Karpas-422 (cell line): Measurements from ENCODE around the gene SVOPL. TPM values are rescaled to one million over a fixed set of nuclear protein-coding genes. Genes with fewer than 3 reads are reported as not detected.
"Not testable (repeated sequence)": the region's sequence is repeated elsewhere in the genome, so short reads cannot be mapped to it uniquely, and the experiment has no call there.

Experiments used
- DNase-seq: peaks from one replicate; pipeline ENCODE4 v3.0.0-alpha.2; 2015
- H2AFZ ChIP-seq: fragments of 200-600 bp; sonication (generic); 2 replicates; pipeline ENCODE4 v1.6.1; 2014; ENCODE audit warnings: antibody characterized with exemption, low read length, mixed read lengths
- H3K27ac ChIP-seq: fragments of 200-600 bp; sonication (generic); 2 replicates; pipeline ENCODE4 v1.5.1; 2014; ENCODE audit warnings: mild to moderate bottlenecking, low read length, moderate library complexity
- H3K27me3 ChIP-seq: fragments of 200-600 bp; sonication (generic); 2 replicates; pipeline ENCODE4 v1.6.1; 2014; ENCODE audit warnings: low read length, mixed read lengths
- H3K36me3 ChIP-seq: fragments of 200-600 bp; sonication (generic); 2 replicates; pipeline ENCODE4 v1.6.1; 2014; ENCODE audit warnings: low read length, mixed read lengths; ENCODE audit not compliant: insufficient read depth
- H3K4me1 ChIP-seq: fragments of 200-600 bp; sonication (generic); 2 replicates; pipeline ENCODE4 v1.6.1; 2014; ENCODE audit warnings: mild to moderate bottlenecking, low read length, mixed read lengths
- H3K4me2 ChIP-seq: fragments of 200-600 bp; sonication (generic); 2 replicates; pipeline ENCODE4 v1.6.1; 2014; ENCODE audit warnings: low read length, low read depth, mild to moderate bottlenecking; ENCODE audit not compliant: poor library complexity, severe bottlenecking
- H3K4me3 ChIP-seq: fragments of 200-600 bp; sonication (generic); 2 replicates; pipeline ENCODE4 v1.5.1; 2014; ENCODE audit warnings: mild to moderate bottlenecking, antibody characterized with exemption, low read length, mixed read lengths
- H3K79me2 ChIP-seq: fragments of 200-600 bp; sonication (generic); 2 replicates; pipeline ENCODE4 v1.6.1; 2014; ENCODE audit warnings: mild to moderate bottlenecking, low read length, mixed read lengths
- H3K9ac ChIP-seq: fragments of 200-600 bp; sonication (generic); 2 replicates; pipeline ENCODE4 v1.6.0; 2014; ENCODE audit warnings: low read length
- H3K9me2 ChIP-seq: fragments of 200-600 bp; sonication (generic), shearing (Covaris generic); replicated peaks from 2 replicates; pipeline ENCODE4 v1.6.0; 2014; ENCODE audit warnings: mild to moderate bottlenecking, low read length, moderate library complexity; ENCODE audit not compliant: insufficient read depth
- H3K9me3 ChIP-seq: fragments of 300-700, 200-600 bp; sonication (generic); 2 replicates; pipeline ENCODE4 v1.6.1; 2014; ENCODE audit warnings: low read length, mixed read lengths
- H4K20me1 ChIP-seq: fragments of 200-600 bp; sonication (generic); 2 replicates; pipeline ENCODE4 v1.6.1; 2014; ENCODE audit warnings: mild to moderate bottlenecking, antibody characterized with exemption, low read length, low read depth; ENCODE audit not compliant: insufficient read depth
- total RNA-seq: library from RNA; depleted of rRNA; stranded (reverse); fragments of >200 nt; shearing (Covaris generic); gene quantifications from 2 replicates; pipeline ENCODE4 v1.2.3, GENCODE V29; 2014; ENCODE audit warnings: low replicate concordance

Gene SVOPL
- total RNA-seq, 1 experiment from 2014 or later = not detected

DNA sequence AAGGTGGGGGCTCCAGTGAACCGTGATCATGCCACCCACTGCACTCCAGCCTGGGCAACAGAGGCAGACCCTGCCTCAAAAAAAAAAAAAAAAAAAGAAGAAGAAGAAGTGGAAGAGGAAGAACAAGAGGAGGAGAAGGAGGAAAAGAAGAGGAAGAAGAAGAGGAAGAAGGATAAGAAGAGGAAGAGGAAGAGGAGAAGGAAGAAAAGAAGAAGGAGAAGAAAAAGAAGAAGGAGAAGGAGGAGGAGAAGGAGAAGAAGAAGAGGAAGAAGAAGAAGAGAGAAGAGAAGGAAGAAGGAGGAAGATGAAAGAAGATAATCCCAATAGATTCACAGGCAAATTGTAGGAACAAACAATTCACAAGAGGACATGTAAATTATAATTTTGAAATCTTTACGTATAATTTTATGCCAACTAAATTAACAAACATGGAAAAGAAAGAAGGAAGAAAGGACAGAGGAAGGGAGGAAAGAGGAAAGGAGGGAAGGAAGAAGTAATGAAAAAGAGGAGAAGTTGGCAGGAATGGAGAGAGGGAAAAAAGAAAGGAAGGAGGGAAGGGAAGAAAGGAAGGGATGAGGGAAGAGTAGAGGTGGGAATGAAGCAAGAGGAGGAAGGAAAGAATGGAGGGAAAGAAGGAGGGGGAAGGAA, 3.5 kb downstream of the SVOPL start:
- no peaks in the 10 kb centered on the region for H3K4me1 ChIP-seq
- H3K27me3 ChIP-seq = no peaks in the 10 kb centered on the region
- no peaks in the 10 kb centered on the region for H3K9me2 ChIP-seq
- no peak overlapping the region for H3K4me3 ChIP-seq
- H3K9ac ChIP-seq = no peak overlapping the region
- H3K27ac ChIP-seq = no peak overlapping the region
- DNase-seq = no peak
- H3K9me3 ChIP-seq = no peaks in the 10 kb centered on the region
- H4K20me1 ChIP-seq = no peaks in the 10 kb centered on the region
- no peak overlapping the region for H3K4me2 ChIP-seq
- H3K36me3 ChIP-seq = no peaks in the 10 kb centered on the region
- no peaks in the 10 kb centered on the region for H3K79me2 ChIP-seq
- H2AFZ ChIP-seq = no peak overlapping the region

DNA sequence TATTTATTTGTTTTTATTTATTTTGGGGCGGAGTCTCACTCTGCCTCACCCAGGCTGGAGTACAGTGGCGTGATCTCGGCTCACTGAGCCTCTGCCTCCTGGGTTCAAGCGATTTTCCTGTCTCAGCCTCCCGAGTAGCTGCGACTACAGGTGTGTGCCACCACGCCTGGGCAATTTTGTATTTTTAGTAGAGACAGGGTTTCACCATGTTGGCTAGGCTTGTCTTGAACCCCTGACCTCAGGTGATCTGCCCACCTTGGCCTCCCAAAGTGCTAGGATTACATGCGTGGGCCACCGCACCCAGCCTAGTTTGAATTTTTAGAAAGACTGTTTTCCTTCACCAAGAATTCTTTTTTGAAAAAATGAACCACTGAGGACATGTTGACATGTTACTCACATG, 5.4 kb downstream of the SVOPL start:
- not testable (repeated sequence) for H3K9ac ChIP-seq, H3K4me1 ChIP-seq, H3K36me3 ChIP-seq, H3K27ac ChIP-seq, H3K9me3 ChIP-seq, H3K4me2 ChIP-seq, H3K4me3 ChIP-seq, DNase-seq, H3K9me2 ChIP-seq, H4K20me1 ChIP-seq, H3K79me2 ChIP-seq, H2AFZ ChIP-seq, H3K27me3 ChIP-seq

DNA sequence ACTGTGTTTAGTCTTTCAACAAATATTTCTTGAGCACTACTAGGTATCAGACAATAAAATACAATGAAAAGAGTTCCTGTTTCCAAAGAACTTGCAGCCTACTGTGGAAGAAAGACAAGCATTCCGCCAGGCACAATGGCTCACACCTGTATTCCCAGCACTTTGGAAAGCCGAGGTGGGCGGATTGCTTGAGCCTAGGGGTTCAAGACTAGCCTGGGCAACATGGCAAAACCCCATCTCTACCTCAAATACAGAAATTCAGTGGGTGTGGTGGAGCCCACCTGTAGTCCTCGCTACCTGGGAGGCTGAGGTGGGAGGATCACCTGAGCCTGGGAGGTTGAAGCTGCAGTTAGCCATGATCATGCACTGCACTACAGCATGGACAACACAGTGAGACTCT, 6.1 kb downstream of the SVOPL start:
- DNase-seq = no peak
- Histone ChIP-seq H4K20me1 (no peaks in the 10 kb centered on the region), H3K27me3 (no peaks in the 10 kb centered on the region), H3K4me3 (no peak overlapping the region), H3K9me3 (no peaks in the 10 kb centered on the region), H3K9me2 (no peaks in the 10 kb centered on the region), H3K27ac (no peak overlapping the region), H2AFZ (no peak overlapping the region), H3K79me2 (no peaks in the 10 kb centered on the region), H3K4me2 (no peak overlapping the region), H3K9ac (no peak overlapping the region), H3K36me3 (no peaks in the 10 kb centered on the region), H3K4me1 (no peaks in the 10 kb centered on the region)

DNA sequence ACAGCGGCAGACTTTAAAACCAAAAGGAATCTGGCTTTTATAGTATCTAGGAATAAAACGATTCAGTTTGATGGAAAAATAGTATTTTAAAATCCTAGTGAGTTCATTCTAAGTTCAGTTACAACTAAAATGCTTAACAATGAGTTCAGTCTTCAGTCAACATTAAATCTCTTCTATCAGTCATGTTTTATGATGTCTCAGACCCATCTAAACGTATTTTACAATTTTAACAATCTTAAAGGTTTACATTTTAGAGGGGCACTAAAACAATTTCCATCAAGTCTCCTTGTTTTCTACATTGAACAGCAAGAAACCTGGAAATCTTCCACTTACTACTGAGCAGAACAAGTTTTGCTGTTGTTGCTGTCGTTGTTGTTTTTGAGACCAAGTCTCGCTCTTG, 10.0 kb downstream of the SVOPL start:
- Histone ChIP-seq H3K27ac (no peak overlapping the region), H3K27me3 (no peaks in the 10 kb centered on the region), H3K9me3 (no peaks in the 10 kb centered on the region), H3K4me3 (no peak overlapping the region), H4K20me1 (no peaks in the 10 kb centered on the region), H3K4me1 (no peaks in the 10 kb centered on the region), H3K36me3 (no peaks in the 10 kb centered on the region), H3K9me2 (no peaks in the 10 kb centered on the region), H2AFZ (no peak overlapping the region), H3K4me2 (no peak overlapping the region), H3K79me2 (no peaks in the 10 kb centered on the region), H3K9ac (no peak overlapping the region)
- DNase-seq = no peak

DNA sequence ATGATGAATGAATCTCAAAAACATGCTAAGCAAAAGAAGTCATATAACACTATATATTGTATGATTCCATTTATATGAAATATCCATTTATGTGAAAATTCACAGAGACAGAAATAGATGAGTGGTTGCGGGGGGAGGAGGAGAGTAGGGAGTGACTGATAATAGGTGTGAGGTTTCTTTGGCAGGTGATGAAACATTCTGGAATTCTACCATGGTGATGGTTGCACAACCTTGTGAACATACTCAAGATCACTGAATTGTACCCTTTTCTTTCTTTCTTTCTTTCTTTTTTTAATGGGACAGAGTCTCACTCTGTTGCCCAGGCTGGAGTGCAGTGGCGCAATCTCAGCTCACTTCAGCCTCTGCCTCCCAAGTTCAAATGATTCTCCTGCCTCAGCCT, 10.7 kb downstream of the SVOPL start:
- no peak for DNase-seq
- Histone ChIP-seq H3K4me3 (no peak overlapping the region), H4K20me1 (no peaks in the 10 kb centered on the region), H3K4me2 (no peak overlapping the region), H3K36me3 (no peaks in the 10 kb centered on the region), H3K9me3 (no peaks in the 10 kb centered on the region), H2AFZ (no peak overlapping the region), H3K27ac (no peak overlapping the region), H3K4me1 (no peaks in the 10 kb centered on the region), H3K79me2 (no peaks in the 10 kb centered on the region), H3K9me2 (no peaks in the 10 kb centered on the region), H3K27me3 (no peaks in the 10 kb centered on the region), H3K9ac (no peak overlapping the region)

DNA sequence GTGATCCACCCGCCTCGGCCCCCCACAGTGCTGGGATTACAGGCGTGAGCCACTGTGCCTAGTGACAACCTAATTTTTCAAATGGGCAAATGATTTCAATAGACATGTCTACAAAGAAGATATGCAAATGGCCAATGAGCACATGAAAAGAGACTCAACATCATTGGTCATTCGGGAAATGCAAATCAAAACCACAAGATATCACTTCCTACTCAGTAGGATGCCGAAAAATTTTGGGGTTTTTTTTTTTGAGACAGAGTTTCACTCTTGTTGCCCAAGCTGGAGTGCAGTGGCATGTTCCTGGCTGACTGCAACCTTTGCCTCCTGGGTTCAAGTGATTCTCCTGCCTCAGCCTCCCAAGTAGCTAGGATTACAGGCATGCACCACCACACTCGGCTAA, 13.1 kb downstream of the SVOPL start:
- H3K9me2 ChIP-seq, H3K9me3 ChIP-seq, H3K9ac ChIP-seq, H3K4me2 ChIP-seq, H3K4me3 ChIP-seq, H2AFZ ChIP-seq, H3K27ac ChIP-seq, H3K79me2 ChIP-seq, H3K36me3 ChIP-seq, H4K20me1 ChIP-seq, H3K4me1 ChIP-seq, H3K27me3 ChIP-seq: not testable (repeated sequence)
- DNase-seq = peak; percentile 44

DNA sequence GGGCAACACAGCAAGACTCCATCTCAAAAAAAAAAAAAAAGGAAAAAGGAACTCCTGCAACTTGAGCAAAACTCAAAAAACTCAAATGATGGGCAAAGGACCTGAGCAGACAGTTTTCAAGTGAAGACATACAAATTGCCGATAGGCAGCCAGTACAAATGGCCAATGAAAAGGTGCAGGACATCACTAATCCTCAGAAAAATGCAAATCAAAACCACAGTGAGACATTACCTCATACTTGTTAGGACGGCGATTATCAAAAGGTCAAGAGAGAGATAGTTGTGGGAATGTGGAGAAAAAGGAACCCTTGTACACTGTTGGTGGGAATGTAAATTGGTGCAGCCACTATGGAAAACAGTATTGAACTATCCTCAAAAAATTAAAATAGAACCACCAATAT, 16.8 kb downstream of the SVOPL start:
- Histone ChIP-seq H3K4me3 (no peak overlapping the region), H3K4me2 (no peak overlapping the region), H3K4me1 (no peaks in the 10 kb centered on the region)

DNA sequence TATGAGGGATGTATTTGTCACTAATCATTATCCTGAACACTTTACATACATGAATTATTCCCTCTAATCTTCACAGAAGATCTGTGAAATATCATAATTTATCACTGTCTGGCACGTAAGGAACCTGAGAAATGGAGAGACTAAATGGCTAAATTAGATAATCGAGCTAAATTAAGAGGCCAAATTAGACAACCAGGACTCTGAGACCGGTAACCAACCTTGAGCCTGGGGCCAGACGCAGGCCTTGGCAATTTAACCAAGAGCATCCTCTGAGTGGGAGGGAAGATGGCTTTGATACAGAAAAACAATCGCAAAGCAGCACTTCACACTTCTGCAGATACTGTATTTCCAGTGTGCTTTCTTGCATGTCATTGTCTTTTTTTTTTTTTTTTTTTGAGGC, 21.4 kb downstream of the SVOPL start:
- no peaks in the 10 kb centered on the region for H3K27me3 ChIP-seq
- H3K4me1 ChIP-seq = no peaks in the 10 kb centered on the region
- H3K9me3 ChIP-seq = no peaks in the 10 kb centered on the region
- H3K4me2 ChIP-seq = no peak overlapping the region
- no peak overlapping the region for H2AFZ ChIP-seq
- no peaks in the 10 kb centered on the region for H3K79me2 ChIP-seq
- no peak overlapping the region for H3K4me3 ChIP-seq
- no peaks in the 10 kb centered on the region for H3K36me3 ChIP-seq
- DNase-seq = no peak
- no peaks in the 10 kb centered on the region for H4K20me1 ChIP-seq
- no peak overlapping the region for H3K9ac ChIP-seq
- H3K9me2 ChIP-seq = no peaks in the 10 kb centered on the region
- H3K27ac ChIP-seq = no peak overlapping the region

More for the DNA sequence above, 16.8 kb downstream of the SVOPL start:
- H3K36me3 ChIP-seq = no peaks in the 10 kb centered on the region
- no peak overlapping the region for H3K27ac ChIP-seq
- no peaks in the 10 kb centered on the region for H3K27me3 ChIP-seq
- H3K79me2 ChIP-seq = no peaks in the 10 kb centered on the region
- H3K9me2 ChIP-seq = no peaks in the 10 kb centered on the region
- no peaks in the 10 kb centered on the region for H3K9me3 ChIP-seq
- no peak overlapping the region for H2AFZ ChIP-seq
- H3K9ac ChIP-seq = no peak overlapping the region
- DNase-seq = no peak
- no peaks in the 10 kb centered on the region for H4K20me1 ChIP-seq

DNA sequence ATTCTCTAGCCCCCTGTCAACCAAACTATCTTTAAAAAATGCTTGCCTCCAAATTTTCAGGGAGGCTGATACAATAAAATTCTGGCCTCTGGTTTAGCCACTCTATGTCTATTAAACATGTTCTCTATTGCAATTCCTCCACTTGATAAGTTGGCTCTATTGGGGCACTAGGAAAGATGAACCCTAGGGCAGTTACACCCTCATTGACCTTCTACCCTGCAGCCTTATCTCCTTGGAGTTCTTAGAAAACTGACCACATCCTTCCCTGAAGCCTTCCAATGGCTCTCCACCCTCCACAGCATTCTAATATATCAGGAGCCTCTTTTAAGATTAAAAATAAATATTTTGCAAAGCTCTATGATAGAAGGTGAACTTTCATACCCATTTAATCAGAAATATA, 30.6 kb downstream of the SVOPL start:
- Histone ChIP-seq H3K4me1 (no peaks in the 10 kb centered on the region), H3K4me2 (no peak overlapping the region)
- no peak for DNase-seq

More for the DNA sequence above, 30.6 kb downstream of the SVOPL start:
- no peaks in the 10 kb centered on the region for H3K27me3 ChIP-seq
- H3K9me3 ChIP-seq = no peaks in the 10 kb centered on the region
- H3K79me2 ChIP-seq = no peaks in the 10 kb centered on the region
- no peak overlapping the region for H2AFZ ChIP-seq
- H4K20me1 ChIP-seq = no peaks in the 10 kb centered on the region
- no peaks in the 10 kb centered on the region for H3K36me3 ChIP-seq
- no peak overlapping the region for H3K4me3 ChIP-seq
- H3K9me2 ChIP-seq = no peaks in the 10 kb centered on the region
- no peak overlapping the region for H3K27ac ChIP-seq
- no peak overlapping the region for H3K9ac ChIP-seq
